Fibroblast of skin of abdomen (primary cell): ENCODE results near the gene AADACL4.
"Not testable (repeated sequence)": the region's sequence is repeated elsewhere in the genome, so short reads cannot be mapped to it uniquely, and the experiment has no call there.

ENCODE experiments used
- DNase-seq: peaks from one replicate; pipeline ENCODE4 v3.0.0-alpha.2; 2013

The AADACL4 gene

DNA sequence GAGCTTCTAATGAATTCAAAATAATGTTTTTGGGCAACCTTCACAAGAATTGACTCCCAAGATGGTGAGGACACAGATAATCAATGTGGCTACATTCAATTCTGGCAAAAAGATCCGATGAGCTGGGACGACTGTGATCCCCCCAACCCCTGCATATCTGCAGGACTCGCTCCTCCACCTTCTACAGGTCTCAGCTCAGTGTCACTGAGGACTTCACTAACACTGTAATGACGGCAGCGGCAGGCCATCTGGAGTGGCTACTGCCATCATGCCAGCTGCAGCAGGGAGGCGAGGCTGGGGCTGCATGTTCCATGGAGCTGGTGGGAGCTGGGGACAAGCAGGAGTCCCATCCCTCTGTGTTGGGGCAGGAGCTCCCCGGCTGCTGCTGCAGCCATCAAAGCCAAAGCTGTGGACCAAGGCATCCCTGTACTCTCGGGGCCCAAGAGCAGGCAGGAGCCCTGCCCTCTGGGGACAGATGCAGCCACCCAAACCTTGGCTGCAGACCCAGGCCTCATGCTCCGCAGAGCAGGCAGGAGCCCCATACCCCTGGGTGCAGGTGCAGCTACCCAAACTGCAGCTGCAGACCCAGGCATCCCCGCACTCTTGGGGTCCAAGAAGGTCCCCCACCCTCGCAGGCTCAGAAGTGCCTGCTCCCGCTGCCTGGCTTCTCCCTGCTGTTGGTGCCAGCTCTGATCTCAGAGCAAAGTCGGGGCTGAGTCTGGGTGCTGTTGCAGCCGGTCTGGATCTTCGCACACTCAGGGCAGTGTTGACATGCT is 13.7 kb upstream of the AADACL4 start:
- DNase-seq = no peak

DNA sequence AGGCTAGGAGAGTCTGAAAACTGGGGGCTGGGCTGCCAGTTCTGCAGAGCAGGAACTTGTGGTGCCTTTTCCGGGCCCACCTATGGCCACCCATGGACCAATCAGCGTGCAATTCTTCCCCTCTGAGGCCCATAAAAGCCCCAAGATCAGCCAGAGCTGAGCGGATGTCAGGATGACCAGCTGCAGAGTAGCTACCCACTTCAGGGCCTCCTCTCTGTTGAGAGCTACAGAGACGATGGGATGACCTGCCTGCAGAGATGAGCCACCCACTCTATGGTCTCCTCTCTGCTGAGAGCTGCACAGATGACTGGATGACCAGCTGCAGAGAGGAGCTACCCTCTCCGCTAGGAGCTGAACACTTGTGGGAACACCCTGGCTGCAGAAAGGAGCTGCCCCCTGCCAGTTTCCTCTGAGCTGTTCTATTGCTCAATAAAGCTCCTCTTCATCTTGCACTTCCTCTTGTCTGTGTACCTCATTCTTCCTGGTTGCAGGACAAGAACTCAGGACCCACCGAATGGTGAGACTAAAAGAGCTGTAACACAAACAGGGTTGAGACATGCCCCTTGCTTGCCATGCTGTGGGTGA is 12.8 kb upstream of the AADACL4 start:
- DNase-seq = no peak

DNA sequence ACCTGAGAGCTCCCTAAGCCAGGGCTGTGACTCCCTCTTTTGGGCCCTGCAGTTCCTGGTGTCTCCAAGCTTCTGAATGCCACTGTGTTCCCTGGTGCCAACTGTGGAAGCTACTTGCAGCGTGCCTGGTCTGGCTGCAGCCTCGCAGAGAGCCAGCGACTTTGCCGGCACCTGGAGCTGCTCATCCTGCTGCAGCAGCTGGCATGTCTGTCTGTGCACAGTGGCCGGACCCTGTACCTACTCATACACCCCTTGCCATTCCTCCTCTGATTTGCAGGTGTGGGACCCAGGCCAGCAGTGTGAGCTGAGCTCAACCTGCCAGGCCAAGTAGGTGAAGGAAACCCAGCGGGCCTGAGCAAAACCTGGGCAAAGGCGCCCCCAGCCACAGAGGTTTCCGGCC is 12.3 kb upstream of the AADACL4 start:
- no peak for DNase-seq

DNA sequence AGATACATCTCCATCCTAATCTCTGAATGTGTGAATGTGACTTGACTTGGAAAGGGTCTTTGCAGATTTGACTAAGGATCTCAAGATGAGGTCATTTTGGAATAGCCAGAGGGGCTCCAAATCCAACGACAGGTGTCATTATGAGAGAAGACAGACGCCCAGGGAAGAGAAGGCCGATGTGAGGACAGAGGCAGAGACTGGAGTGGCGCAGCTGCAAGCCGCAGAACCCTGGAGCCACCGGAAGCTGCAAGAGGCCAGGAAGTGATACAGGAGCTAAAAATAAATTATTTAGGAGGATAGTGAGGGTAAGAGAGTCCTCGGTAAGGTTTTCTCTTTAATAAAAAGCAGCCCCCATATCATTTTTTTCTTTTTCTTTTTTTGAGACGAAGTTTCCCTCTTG is 9.7 kb upstream of the AADACL4 start:
- DNase-seq = no peak

DNA sequence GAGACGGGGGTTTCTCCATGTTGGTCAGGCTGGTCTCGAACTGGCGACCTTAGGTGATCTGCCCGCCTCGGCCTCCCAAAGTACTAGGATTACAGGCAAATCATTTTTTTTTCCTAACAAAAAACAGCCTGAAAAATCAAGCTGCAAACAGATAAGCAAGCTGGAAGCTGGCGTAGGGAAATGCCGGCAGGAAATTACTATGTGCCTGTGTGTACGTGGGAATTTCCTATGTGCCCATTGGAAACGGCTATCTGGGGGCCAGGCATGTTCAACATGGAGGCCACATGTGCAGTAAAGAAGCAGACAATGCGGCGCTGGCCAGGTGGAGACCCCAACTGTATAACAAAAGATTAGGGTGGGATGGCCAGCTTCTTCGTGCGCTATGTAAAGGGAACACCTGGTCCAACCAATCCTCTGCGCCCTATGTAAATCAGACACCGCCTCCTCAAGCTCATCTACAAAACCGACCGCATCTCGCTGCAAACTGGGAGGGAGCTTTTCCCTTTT is 9.1 kb upstream of the AADACL4 start:
- DNase-seq = no peak

DNA sequence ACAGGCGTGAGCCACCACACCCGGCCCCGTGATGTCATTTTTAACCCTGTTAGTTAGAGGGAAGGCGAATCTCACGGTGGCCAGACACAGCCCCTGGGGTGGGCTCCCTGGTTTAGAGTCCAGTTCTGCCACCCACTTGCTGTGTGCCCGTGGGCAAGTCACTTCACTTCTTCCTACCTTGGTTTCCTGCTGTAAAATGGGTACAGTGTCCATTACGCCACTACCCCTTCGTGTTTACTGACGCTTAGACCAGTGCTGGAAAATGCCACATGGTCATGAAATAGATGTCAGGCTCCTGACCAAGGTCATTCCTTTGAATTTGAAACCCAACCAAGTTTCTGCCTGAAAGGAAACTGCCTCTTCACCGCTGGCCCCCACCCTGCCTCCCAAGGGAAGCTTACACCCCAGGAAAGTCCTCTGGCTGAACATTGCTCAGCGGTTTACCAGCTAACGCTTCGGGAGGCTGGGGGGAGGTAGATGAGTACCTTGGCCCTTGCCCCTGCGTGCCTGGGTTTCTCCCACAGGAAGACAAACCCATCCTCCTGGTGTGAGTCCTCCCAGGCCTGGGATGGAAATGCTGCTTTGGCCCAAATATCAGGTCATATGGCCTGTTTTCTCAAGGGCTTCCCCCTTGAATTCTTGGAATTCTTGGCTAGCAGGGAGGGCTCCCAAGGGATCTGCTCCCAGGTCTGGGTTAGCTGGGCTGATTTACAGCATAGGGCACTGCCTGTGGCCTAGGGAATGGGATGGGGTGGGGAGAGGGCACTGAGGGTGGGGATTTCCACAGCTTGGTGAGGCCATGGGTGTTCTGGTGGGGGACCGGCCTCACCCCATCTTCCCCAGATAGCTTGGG is 7.6 kb upstream of the AADACL4 start:
- DNase-seq = peak; percentile 90

DNA sequence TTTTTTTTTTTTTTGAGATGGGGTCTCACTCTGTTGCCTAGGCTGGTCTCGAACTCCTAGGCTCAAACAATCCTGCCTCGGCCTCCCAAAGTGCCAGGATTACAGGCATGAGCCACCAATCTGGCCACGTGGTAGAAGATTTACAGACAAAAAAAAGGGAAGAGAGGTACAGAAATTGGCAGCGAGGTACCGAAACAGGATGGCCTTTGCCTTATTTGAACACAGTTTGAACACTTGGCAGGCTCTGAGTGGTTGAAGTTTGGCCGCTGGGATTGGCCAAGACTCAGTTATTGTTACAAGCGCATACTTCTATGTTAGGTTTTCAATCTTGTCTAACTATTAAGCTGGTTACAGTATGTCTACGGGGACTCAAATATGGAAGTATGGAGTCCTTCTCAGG is 6.2 kb upstream of the AADACL4 start:
- no peak for DNase-seq

DNA sequence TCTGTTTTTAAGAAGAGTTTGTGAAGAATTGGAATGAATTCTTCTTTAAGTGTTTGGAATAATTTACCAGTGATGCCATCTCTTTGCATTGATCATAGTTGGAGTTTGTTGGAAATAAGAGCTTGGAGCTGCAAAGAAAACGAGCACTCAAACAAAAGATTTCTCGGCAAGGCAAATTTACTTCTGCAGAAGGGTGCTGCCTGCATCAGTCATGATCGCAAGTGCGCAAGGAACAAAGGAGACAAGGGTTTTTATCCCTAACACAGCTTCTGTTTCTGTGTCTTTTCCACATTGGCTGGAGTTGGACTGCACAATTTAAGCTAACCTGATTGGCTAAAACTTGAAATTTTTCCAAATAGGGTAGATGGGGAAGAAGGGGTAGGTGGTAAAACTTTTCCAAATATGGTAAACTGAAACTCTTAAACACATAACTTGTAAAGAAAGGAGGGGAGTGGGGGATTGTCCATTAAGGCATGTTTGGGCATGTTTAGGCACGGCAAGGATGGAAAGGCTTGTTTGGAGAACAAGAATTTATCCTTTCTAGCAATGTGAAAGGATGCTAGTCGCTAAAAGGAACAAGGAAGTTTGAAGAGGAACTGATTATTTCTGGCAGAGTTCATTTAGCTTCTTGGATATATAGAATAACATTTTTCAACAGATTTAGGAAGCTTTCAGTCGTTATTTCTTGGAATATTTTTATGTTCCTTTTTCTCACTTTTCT is 3.5 kb upstream of the AADACL4 start:
- no peak for DNase-seq

DNA sequence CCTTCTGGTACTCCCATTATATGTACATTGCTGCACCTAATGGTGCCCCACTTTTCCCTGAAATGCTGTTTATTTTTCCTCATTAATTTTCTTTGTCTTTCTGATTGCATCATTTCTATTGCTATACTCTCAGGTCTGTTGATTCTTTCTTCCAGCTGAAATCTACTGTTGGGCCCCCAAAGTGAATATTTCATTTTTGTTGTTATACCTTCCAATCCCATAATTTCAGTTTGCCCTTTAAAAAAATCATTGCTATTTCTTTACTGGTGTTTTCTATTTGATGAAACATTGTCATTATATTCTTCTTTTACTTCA is 3.0 kb upstream of the AADACL4 start:
- no peak for DNase-seq

DNA sequence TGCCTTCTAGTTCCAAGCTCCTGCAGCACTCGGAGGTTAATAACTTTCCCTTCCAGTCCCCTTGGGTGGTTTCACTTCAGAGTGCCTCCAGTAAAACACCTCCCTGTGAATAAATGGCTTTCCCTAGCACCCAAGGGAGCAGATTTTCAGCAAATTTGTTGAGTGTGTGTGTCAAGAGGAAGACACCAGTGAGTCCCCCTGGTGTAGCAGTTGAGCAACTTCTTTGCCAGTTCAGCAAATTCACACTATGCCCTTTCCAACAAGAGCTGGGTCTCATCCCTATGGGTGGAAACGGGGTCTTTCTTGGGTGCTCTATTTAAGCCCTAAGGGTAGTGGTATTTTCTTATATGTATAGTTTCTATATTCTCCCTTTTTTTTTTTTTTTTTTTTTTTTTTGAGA is 806 bp upstream of the AADACL4 start:
- no peak for DNase-seq

DNA sequence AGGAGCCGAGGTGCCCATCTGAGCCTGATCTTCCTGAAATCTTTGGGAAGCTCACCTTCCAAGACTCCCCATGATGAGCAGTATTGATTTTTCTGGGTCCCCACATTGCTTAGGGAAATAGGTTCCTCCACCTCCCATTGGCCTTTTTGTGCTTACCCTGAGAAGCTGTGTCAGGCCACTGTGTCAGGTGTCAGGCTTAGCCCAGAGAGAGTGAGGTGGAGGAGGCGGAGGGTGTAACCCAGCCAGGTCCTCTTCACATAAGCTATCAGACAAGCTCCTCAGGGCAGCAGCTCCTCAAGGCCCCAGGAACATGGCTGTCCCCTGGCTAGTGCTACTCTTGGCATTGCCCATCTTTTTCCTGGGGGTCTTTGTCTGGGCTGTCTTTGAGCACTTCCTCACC is 352 bp downstream of the AADACL4 start:
- DNase-seq = no peak

DNA sequence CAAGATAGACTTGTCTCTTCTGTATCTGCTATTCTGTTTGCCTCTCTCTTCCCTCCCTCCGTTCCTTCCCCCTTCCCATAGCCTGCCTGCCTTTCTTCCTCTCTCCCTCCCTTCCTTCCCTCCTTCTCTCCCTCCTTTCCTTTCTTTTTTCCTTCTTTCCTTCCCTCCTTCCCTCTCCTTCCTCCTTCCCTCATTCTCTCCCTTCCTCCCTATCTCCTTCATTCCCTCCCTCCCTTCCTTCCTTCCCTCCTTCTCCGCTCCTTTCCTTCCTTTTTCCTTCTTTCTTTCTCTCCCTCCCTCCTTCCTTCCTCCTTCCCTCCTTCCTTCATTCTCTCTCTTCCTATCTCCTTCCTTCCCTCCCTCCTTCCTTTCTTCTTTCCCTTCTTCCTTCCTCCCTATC is 944 bp downstream of the AADACL4 start:
- DNase-seq = no peak

DNA sequence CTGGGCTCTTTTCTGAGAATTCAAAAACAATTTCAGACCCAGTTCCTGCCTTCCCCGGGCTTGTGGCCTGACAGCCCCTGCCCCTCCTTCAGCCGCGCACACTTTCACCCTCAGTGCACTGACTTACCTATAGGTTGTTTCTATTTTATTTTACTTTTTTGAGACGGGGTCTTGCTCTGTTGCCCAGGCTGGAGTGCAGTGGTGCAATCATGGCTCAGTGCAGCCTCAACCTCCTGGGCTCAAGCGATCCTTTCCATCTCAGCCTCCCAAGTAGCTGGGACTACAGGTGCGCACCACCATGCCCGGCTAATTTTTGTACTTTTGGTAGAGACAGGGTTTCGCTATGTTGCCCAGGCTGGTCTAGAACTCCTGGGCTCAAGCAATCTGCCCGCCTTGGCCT is 1.5 kb downstream of the AADACL4 start:
- not testable (repeated sequence) for DNase-seq

DNA sequence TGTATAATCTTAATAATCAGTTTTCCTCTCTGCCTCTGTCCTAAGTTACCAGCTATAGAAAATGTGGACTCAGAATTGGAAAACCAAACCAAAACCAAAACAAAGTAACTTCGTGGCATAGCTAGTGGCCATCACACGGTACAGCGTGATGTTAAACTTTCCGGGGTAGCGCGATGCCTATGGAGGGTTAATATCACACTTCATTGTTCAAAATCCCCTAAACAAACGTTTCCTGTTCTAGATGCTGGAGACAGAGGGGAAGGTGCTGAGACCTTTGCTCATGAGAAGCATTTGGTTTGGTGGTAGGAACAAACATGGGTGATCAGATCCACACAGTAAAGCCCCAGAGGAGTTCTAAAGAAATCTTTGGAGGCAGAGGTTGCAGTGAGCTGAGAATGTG is 4.9 kb downstream of the AADACL4 start:
- no peak for DNase-seq

DNA sequence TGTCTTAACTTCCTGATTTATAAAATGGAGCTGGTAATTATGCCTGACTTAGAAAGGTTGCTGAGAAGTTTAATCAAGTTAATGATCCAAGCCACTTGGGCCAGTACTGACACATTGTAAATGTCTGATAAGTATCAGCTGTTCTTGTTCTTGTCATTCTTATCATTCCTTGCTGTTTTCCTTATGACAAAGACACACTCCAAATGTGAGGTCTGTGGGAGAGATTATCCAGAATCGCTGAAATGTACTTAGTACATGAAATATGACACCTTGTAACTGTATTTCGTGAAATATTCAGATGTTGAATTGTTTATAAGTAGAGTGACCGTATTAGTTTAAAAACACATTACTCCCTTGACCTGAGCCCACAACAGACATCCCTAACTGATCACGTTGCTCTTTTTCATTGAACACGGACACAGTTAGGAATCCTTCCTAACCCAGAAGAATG is 6.1 kb downstream of the AADACL4 start:
- DNase-seq = peak; percentile 67

DNA sequence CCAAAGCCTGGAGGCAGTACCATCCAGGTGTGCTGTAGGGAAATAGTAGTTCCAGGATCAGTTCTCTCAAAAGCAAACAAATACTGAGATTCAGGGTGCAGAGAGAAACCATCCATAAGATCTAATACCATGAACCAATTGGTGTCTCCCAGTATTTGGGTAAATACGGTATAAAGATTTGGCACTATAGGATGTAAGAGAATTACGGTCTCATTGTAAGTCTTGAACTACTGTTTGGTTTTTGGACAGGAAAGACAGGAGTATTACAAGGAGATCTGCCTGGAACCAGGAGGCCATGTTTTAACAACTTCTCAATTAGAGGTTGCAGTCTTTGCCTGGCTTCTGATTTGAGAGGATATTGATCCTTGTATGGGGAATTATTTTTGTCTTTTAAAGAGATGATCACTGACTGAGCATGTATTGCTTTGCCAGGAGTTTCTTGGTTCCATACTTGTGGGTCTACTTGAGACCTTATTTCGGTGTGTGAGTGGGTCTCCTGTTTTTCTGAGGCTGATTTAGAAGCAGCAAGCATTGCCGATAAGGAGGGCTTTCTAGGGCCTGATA is 10.2 kb downstream of the AADACL4 start:
- peak; percentile 16 for DNase-seq

DNA sequence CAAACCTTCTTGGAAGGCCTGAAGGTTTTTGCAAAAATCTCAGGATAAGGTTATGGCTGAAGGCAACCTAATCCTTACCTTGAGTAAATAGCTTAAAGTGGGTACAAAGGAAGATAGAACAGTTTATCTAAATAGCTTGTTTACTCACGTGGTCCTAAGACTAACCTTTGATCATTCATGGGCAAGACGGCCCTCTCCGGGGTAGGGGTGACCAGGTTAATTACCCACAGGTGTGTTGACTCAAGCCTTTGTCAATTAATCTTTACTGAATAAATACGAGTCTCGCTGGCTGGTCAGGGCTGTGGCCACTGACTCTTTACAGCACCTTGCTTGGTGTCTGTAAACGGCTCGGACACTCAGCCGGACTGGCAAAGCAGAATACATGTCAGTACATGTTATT is 10.8 kb downstream of the AADACL4 start:
- DNase-seq = no peak

DNA sequence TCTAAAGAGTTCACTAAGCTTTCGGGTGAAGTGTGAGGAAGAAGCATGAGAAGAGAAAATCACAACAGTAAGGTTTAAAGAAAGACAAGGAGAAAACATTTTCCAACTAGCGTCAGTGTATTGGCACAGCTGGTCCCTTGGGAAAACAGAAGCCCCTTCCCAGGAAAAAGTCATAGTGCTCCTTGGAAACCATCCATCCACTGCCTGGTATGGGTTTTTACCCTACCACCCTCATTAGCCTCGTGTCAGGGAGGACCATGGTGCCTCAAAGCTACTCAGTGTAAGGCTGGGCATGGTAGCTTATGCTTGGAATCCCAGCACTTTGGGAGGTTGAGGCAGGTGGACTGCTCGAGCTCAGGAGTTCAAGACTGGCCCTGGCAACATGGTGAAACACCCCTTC is 12.7 kb downstream of the AADACL4 start:
- no peak for DNase-seq

DNA sequence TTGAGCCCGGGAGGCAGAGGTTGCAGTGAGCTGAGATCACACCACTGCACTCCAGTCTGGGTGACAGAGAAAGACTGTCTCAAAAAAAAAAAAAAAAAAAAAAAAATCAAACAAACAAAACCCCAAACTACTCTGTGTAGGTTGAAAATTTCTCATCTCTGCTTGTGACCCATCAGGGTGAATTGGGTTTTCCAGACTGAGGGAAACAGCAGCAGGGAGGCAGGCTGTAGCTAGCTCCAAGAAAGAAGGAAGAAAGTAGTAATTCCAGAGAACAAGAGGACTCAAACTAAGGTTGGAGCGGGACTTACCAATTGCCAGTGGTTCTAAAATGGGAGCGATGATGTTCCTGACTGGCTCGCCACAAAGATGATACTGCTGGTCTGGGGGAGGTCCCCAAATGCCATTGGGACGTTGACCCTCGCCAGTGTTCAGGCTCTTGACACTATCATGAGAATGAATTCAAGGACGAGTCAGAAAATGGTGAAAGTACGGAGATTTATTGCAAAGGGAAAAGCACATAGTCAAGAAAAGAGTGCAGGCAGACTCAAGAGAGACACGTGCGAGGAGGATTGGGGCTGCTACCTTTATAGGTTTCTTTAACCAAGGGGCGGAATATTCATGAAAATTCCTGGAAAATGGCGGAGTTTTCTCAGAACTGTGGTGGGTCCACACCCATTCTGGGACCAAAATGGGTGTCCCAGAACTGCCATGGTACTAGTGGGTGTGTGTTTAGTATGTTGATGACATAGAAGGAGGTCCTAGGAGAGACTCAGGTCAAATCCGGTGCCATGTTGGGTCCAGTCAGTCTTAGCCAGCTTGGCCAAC is 13.4 kb downstream of the AADACL4 start:
- DNase-seq = no peak

DNA sequence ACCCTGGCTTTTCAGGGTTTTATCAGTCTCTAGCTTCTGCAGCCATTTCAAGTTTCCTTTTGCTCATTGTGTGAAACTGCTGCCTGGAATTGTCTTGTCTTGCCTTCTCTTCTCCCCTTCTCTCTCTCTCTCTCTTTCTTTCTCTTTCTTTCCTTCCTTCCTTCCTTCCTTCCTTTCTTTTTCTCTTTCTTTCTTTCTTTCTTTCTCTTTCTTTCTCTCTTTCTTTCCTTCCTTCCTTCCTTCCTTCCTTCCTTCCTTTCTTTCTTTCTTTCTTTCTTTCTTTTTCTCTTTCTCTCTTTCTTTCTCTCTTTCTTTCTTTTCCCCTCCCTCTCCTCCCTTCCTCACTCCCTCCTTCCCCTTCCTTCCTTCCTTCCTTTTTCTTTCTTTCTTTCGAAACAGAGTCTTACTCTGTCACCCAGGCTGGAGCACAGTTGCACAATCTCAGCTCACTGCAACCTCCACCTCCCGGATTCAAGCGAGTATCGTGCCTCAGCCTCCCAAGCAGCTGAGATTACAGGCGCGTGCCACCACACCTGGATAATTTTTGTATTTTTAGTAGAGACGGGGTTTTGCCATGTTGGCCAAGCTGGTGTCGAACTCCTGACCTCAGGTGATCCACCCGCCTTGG is 14.1 kb downstream of the AADACL4 start:
- not testable (repeated sequence) for DNase-seq
